Smooth muscle cell of the umbilical artery (primary cell): ENCODE measurements around the gene OR5K3. TPM values are rescaled to one million over a fixed set of nuclear protein-coding genes. Genes with fewer than 3 reads are reported as not detected.

Experiments used
- total RNA-seq: library from RNA; depleted of rRNA; stranded (reverse); fragments of >200 nt; gene quantifications from 2 replicates; pipeline ENCODE4 v1.2.3, GENCODE V29; 2014

Gene OR5K3
- total RNA-seq = not detected in 2 replicates

GRCh38 chr3:98390366-98390765 is at the start of gene OR5K3:
Gene OR5K3 (plus strand): TSS chr3:98390666. CDS start chr3:98390666, 0 bp downstream.

GRCh38 chr3:98353554-98353953 is 36.9 kb upstream of the OR5K3 start, which contains the start of gene OR5K4:
Gene OR5K4 (plus strand): TSS chr3:98353854. CDS start chr3:98353854, 0 bp downstream.

Other genes starting within 250 kb of the OR5K3 start
- not detected in 2 replicates for gene OR5H14, start 243.2 kb upstream of the OR5K3 start, total RNA-seq
- not detected in 2 replicates for gene OR5H15, start 224.0 kb upstream of the OR5K3 start, total RNA-seq
- gene OR5H6, start 126.4 kb upstream of the OR5K3 start, total RNA-seq = not detected in 2 replicates
- not detected in 2 replicates for gene OR5H2, start 108.2 kb upstream of the OR5K3 start, total RNA-seq
- not detected in 2 replicates for gene OR5K4, start 36.8 kb upstream of the OR5K3 start, total RNA-seq
- gene OR5K1, start 72.5 kb downstream of the OR5K3 start, total RNA-seq = not detected in 2 replicates
- gene OR5K2, start 107.0 kb downstream of the OR5K3 start, total RNA-seq = not detected in 2 replicates
- gene CLDND1, start 132.2 kb downstream of the OR5K3 start, total RNA-seq = 116 and 134 TPM in 2 replicates
- gene GPR15, start 141.3 kb downstream of the OR5K3 start, total RNA-seq = not detected in 2 replicates
- 37.4 and 48.8 TPM in 2 replicates for gene CPOX, start 202.9 kb downstream of the OR5K3 start, total RNA-seq